Osteocyte (in vitro differentiated cells): ENCODE results near the gene BPIFB6. TPM values are rescaled to one million over a fixed set of nuclear protein-coding genes. Genes with fewer than 3 reads are reported as not detected.

Experiments used
- DNase-seq: peaks from one replicate; pipeline ENCODE4 v3.0.0; 2021; ENCODE audit warnings: mixed read lengths; ENCODE audit not compliant: unreplicated experiment; ENCODE audit errors: extremely low spot score
- H3K27ac Mint-ChIP-seq: one replicate; pipeline ENCODE4 v1.8.0; 2021; ENCODE audit warnings: mild to moderate bottlenecking, mixed read lengths; ENCODE audit not compliant: unreplicated experiment
- H3K27me3 Mint-ChIP-seq: one replicate; pipeline ENCODE4 v1.8.0; 2021; ENCODE audit warnings: mixed read lengths; ENCODE audit not compliant: unreplicated experiment
- H3K36me3 Mint-ChIP-seq: one replicate; pipeline ENCODE4 v1.8.0; 2021; ENCODE audit warnings: mixed read lengths; ENCODE audit not compliant: unreplicated experiment
- H3K4me1 Mint-ChIP-seq: one replicate; pipeline ENCODE4 v1.8.0; 2021; ENCODE audit warnings: mixed read lengths; ENCODE audit not compliant: unreplicated experiment
- H3K4me3 Mint-ChIP-seq: one replicate; pipeline ENCODE4 v1.8.0; 2021; ENCODE audit warnings: mild to moderate bottlenecking, moderate library complexity, mixed read lengths; ENCODE audit not compliant: unreplicated experiment
- H3K9me3 Mint-ChIP-seq: one replicate; pipeline ENCODE4 v1.8.0; 2021; ENCODE audit warnings: mixed read lengths; ENCODE audit not compliant: unreplicated experiment
- total RNA-seq: library from RNA; stranded (reverse); gene quantifications from 2 replicates; pipeline ENCODE4 v1.2.1, GENCODE V29; 2021
- TF ChIP-seq, protein P1 (sequence below): fragments of 200-600 bp; sonication (generic); IDR thresholded peaks from 2 replicates; pipeline ENCODE4 v1.5.0; 2021; ENCODE audit warnings: antibody characterized with exemption, mild to moderate bottlenecking, moderate library complexity

BPIFB6 gene
- total RNA-seq, 1 donor from 2014 or later = not detected

DNA sequence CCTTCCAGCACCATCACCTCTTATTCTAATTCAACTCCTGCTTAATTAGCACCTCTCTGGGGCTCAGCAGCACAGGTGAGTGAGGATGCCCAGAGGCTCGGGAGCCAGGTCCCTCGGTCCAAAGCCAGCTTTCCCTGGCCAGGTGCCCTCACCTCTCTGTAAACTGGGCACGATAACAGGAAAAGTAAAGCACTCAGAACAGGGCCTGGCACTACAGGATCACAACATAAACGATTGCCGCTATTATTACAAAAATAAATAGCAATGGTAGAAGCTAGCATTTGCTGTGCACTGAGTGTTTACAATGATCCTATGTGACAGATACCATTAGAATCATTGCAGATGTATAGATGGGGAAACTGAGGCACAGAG lies 21.3 kb upstream of the BPIFB6 start:
- Mint-ChIP-seq H3K36me3 (no peaks in the 10 kb centered on the region), H3K4me3 (no peak overlapping the region), H3K4me1 (no peaks in the 10 kb centered on the region), H3K27me3 (peaks cover 2% of the 10 kb centered on the region), H3K27ac (no peak overlapping the region), H3K9me3 (peaks cover 4% of the 10 kb centered on the region)
- DNase-seq = no peak
- TF ChIP-seq, protein P1, sequence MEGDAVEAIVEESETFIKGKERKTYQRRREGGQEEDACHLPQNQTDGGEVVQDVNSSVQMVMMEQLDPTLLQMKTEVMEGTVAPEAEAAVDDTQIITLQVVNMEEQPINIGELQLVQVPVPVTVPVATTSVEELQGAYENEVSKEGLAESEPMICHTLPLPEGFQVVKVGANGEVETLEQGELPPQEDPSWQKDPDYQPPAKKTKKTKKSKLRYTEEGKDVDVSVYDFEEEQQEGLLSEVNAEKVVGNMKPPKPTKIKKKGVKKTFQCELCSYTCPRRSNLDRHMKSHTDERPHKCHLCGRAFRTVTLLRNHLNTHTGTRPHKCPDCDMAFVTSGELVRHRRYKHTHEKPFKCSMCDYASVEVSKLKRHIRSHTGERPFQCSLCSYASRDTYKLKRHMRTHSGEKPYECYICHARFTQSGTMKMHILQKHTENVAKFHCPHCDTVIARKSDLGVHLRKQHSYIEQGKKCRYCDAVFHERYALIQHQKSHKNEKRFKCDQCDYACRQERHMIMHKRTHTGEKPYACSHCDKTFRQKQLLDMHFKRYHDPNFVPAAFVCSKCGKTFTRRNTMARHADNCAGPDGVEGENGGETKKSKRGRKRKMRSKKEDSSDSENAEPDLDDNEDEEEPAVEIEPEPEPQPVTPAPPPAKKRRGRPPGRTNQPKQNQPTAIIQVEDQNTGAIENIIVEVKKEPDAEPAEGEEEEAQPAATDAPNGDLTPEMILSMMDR = no peak

DNA sequence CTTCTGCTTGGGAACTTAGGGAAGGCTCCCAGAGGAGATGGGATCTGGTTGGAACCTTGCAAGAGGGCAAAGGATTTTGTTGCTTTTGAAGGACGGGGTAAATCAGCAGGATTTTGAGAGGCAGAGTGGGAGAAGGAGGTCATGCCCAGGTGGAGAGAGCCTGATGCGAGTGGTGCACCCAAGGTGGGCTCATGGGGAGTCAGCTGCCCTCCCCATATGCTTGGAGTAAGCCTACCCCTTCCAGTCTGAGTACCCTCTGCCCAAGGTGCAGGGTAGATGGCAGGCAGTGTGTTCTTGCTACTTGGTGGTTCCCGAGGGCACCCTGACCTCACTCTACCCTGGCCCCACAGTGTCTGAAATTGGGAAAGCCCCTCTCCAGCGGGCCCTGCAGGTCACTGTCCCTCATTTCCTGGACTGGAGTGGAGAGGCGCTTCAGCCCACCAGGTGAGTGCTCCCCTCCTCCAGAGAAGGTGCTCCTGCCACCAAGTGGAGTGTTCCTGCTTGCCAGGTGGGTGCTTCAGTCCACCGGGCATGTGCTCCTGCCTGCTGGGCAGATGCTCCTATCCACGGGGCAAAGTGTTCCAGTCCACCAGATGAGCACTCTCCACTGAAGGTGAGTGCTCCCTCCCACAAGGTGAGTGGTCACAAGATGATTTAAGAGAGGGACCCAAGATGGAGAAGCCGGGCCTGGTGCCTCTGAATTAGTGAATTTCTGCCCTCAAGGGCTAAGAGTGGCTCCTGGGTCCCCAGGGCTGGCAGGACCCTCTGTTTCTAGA lies 20.6 kb upstream of the BPIFB6 start:
- no peaks in the 10 kb centered on the region for H3K4me1 Mint-ChIP-seq
- no peaks in the 10 kb centered on the region for H3K36me3 Mint-ChIP-seq
- TF ChIP-seq, protein P1 = no peak
- peaks cover 2% of the 10 kb centered on the region for H3K27me3 Mint-ChIP-seq
- no peak for DNase-seq
- no peak overlapping the region for H3K4me3 Mint-ChIP-seq
- no peaks in the 10 kb centered on the region for H3K9me3 Mint-ChIP-seq
- no peak overlapping the region for H3K27ac Mint-ChIP-seq

DNA sequence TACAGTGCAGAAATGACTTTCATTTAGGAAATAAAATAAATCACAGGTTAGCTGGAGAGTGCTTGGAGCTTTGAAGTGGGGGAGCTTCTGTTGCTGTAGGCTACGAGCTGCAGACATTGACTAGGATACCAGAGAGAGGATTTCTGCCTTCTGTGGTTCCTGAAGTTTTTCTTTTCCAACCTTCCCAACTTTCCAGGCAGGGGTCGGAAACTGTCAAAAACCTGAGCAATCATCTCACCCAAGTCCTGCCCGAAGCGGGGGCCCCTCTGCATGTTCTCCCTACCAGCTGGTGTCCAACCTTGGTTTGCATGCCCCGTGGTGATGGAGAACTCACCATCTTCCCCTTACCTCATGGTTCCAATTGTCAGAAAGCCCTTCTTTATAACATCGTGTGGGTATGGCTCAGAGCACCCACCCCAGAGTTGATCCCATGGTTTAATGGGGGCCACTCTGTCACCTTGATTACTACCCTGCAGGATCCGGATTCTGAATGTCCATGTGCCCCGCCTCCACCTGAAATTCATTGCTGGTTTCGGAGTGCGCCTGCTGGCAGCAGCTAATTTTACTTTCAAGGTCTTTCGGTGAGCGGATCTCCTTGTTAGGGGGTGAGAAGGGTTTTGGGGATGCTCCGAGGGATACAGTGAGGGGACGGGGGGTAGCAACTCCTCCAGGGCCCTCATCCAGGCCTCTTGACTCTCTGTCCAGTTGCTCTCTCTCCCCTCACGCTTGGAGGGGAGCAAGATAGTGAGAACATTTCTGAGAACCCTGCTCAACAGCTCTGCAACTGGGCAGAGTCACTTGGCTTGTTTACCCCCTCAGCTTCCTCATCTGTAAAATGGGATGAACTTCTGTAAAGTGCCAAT lies 18.9 kb upstream of the BPIFB6 start:
- peaks cover 6% of the 10 kb centered on the region for H3K27me3 Mint-ChIP-seq

DNA sequence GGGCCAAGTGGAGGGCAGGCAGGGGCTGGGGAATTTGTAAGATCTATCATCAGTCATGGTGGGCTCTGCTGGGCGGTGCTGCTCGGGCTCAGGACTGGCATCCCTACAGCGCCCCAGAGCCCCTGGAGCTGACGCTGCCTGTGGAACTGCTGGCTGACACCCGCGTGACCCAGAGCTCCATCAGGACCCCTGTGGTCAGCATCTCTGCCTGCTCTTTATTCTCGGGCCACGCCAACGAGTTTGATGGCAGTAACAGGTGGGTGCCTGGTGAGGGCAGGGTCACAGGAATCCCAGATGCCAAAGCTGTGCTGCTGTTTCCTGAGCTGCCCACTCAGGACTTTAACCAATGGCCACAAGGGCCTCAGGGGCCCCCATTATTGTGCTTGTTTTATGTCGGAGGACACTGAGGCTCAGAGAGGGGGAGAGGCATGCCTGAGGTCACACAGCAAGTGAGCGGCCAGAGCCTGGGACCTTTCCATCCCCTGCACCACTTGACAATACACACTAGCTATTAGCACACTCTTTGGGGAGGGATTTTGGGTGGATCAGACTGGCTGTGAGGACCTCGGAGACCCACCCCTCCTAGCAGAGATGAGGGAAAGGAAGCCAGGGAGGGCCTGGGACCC lies 17.6 kb upstream of the BPIFB6 start:
- H3K27ac Mint-ChIP-seq = no peak overlapping the region
- H3K4me1 Mint-ChIP-seq = no peaks in the 10 kb centered on the region
- no peak for DNase-seq
- H3K4me3 Mint-ChIP-seq = no peak overlapping the region
- H3K27me3 Mint-ChIP-seq = peaks cover 6% of the 10 kb centered on the region
- TF ChIP-seq, protein P1 = no peak
- no peaks in the 10 kb centered on the region for H3K9me3 Mint-ChIP-seq
- no peaks in the 10 kb centered on the region for H3K36me3 Mint-ChIP-seq

More for the DNA sequence above, 18.9 kb upstream of the BPIFB6 start:
- Mint-ChIP-seq H3K36me3 (no peaks in the 10 kb centered on the region), H3K4me3 (no peak overlapping the region), H3K9me3 (no peaks in the 10 kb centered on the region), H3K4me1 (no peaks in the 10 kb centered on the region), H3K27ac (no peak overlapping the region)
- DNase-seq = no peak
- TF ChIP-seq, protein P1 = no peak
